HG03025 (cell line): ENCODE data around the gene NRP1.

Experiments used
- ATAC-seq: cut with Tn5 transposase; IDR thresholded peaks from one replicate; pipeline ENCODE4 v1.9.1; 2021; ENCODE audit warnings: mild to moderate bottlenecking, moderate library complexity; ENCODE audit not compliant: unreplicated experiment, low FRiP score

The NRP1 gene

DNA sequence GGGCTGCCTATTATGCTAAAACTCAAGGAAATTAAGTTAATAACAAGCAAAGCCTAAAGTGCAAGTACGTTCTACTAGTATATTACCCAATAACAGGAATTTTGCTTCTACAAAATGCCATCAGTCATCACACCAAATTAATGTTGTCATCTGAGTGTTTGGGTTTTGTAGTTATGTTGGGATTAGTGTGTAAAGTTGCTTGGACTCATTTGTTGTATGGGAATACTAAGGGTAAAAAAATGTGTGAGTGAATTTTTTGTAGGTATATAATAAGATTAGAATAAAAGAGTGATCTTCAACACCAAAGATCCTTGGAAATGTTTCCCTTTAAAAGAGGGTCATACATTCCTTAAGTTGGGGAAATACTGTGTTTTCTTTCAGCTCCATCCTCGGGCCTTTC, 38.6 kb downstream of the NRP1 start:
- ATAC-seq: no peak

DNA sequence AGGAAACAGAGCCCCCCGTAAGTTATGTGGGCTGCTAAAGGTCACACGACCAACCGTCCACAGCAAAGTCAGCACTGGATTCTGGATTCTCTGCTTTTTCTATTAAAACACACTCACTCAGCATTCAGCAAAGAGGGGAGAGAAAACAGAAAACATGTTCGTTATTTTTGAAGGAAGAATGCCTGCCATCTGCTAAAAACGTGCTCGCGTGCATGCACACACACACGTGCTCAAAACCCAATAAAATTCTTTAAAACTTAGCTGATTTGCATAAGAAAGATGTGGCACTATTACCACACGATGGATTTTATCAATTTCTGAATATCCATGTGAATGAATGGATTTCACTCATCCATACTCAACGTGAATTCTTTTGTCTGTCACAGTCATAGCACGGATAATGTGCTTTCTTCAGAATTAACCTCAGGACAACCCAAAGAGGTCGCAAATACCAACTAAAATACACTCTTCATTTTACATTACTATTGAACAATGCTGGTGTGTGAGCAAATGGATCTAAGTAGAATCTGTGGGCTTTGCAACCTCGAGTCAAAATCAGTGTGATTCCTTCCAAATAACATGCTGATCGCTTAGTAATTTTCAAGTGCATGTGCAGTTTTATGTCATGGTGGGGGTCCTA, 40.8 kb downstream of the NRP1 start:
- ATAC-seq: no peak

DNA sequence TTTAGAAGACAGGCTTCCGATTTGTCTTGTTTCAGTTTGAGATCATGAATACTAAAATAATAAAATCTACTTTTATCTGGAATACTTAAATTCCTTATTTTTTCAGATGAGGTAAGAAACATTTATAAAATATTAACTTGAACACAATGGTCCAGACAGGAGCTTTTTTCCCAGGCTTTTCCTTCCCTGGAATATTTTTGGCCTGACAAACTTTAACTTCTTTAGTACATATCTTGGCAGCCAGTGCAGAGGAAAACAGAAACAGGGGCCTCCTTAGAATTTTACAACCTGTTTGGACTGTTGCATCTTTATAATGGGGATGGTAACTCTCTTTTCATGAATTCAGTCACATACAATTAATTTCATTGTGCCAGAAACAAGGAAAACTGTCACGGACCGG, 41.4 kb downstream of the NRP1 start:
- no peak for ATAC-seq

DNA sequence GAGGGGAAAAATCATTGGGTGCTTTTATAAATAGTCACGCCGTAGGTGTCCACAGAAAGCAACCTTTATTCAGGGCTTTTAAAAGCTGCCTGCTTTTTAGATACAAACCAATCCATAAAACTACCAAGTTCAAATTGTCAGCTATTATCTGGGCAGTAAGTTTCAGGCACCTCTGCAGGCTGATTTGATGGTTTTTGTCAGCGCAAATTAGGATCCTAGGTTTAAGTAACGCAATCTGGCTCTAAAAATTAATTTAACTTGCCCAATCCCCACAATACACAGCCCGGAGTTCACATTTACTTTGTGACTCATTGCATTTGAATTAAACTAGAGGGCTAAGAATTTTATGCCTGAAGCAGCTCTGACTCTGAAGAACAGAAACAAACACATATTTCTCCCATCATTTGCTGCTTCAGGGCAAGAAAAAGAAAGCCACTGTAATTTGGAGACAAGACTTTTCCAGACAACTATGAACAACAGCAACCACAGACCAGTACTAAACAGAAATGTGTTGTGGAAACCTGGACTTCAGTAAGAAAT, 43.3 kb downstream of the NRP1 start:
- ATAC-seq: no peak

- ATAC-seq: no peak
Measured at GRCh38 chr10:33290321-33291052, 44.0 kb downstream of the NRP1 start.

- ATAC-seq: no peak
Measured at GRCh38 chr10:33289776-33290175, 44.7 kb downstream of the NRP1 start.

GRCh38 chr10:33288127-33288526, 46.3 kb downstream of the NRP1 start:
- ATAC-seq: no peak

GRCh38 chr10:33287112-33287511, 47.4 kb downstream of the NRP1 start:
- ATAC-seq: no peak

DNA sequence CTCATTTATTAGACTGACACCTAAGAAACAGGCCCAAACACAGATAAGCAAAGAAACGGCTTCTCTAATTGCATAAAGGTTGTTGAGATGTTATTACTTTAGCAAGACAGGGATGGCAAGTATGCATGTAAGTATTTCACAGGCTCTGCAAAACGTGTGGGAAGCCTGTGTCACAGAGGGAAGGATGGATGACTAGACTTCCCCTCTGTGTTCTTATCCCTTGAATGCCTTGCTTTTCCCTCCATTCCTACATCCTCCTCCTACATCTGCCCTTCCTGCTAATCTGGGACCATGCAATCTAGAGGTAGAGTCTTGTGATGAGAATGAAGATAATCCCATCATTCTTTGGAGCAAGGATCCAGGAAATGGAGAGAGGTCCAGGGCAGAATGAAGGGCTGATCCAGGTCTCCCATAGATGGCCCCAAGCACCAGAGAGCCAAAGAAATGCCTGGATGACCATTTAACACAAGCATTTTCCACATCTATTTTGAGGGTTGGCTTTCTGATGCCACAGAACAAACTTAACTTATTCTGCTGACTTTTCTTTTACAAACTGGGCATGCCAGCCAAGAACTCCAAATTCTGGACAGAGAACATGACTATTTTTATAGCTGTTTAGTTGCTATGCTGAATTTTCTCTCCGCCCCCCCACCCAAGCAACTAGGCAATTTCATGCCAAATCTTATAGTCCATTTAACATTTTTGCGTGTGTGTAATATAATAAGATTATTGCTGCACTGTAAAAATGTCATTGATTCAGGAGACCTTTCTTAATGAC, 48.1 kb downstream of the NRP1 start:
- no peak for ATAC-seq

DNA sequence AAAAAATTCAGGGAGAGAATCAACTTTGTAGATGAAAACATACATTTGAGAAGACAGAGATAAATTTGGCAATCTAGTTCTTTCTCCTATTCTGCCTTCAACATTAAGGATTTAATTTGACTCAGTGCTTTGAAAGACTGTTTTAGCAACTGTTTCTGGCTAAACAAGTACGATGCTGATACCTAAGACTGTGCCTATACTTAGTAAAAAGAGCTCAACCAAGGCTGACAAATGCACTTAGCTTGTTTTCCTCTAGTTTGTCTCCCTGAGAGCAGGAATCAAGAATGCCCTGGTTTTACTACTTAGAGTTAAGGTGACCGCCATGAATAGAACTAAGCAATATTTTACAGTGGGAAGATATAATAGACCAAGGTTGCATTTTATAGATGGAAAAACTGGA, 49.5 kb downstream of the NRP1 start:
- ATAC-seq: no peak

GRCh38 chr10:33279811-33280602, 54.5 kb downstream of the NRP1 start:
- no peak for ATAC-seq

- no peak for ATAC-seq
Measured at GRCh38 chr10:33279276-33279675, 55.2 kb downstream of the NRP1 start.

- no peak for ATAC-seq
Measured at GRCh38 chr10:33278198-33278597, 56.3 kb downstream of the NRP1 start.

DNA sequence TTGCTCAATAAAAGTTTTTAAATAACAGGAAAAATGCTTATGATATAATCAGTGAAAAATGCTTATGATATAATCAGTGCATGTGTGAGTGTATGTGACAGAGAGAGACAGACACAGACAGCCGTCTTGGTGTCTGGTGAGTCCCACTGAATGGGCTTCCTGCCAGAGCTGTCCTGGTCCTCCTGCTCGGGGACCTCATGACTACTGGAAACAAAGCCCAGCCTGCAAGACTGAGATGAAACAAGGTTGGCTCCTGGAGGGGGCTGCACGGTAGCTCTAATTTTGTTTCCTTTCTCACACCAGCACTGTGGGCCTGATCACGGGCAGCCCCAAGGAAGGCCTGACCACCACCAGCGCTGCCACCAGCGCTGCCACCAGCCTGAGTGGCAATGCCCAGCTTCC, 57.3 kb downstream of the NRP1 start:
- ATAC-seq: no peak

DNA sequence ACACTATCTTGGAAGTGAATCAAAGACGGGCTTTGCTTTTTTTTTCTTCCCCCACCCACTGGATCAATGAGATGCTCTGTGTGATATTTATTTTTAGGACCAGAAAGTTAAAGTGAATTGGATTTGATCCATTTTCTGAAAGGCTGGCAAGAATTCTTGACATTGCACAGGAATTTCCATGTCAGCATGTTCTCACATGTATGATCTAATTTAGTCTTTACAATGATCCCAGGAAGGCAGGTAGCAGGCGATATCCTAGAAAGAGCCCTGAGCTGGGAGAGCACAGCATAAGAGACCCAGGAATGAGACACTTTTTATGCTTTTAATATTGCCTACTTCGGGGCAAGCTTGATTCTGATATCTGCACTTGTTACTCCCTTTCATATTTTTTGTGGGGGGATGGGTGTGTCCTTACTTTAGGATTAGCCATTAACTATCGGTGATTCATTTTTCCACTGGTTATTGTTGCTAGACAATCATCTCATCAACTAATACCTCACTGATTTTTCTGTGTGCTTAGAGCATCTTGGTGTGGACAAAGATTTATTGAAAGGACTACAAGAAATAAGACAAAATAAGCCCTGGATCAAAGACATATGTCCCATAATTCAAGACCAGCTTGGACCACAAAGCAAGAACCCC, 58.1 kb downstream of the NRP1 start:
- no peak for ATAC-seq

GRCh38 chr10:33274096-33274785, 60.2 kb downstream of the NRP1 start:
- no peak for ATAC-seq

DNA sequence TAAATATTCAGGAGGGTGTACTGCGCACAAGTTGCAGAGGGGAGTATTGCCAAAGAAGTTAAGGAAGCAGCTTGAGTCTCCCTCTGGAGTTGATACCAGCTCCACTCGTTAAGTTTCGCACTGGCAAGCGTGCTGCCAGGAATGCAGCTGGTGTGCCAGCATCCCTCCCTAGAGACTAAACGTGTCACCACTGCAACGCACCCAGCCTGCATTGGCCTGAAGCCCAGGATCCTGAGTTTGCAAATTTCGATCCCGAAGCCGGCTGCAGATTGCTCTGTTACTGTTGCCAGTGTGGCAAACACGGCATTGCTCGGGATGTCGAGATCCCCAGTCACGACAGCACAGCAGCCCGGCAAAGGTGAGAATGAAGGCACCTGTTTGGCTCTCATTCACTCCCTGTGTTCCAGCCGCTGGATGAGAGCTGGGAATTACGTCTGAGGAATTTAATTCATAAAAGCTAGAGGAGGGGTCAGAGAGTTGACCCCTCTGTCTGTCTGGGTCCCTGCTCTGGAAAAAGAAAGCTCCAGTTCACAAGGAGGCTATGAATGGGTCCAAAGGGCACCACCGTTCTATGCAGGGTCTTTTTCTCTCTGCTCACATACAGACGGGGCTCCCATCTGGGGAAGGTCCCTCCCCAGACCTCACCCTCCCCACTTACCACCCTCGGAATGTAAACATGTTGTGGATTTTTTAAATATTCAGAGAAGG, 61.0 kb downstream of the NRP1 start:
- ATAC-seq: no peak

GRCh38 chr10:33272635-33273034, 61.8 kb downstream of the NRP1 start:
- ATAC-seq: no peak
